HCT116 (cell line): Measurements from ENCODE around the gene PTPRS. TPM values are rescaled to one million over a fixed set of nuclear protein-coding genes. Genes with fewer than 3 reads are reported as not detected.

Experiments
- ATAC-seq: fragments of 200-7000 bp; cut with Tn5 transposase; 2 replicates; pipeline ENCODE4 v1.9.1; 2020; ENCODE audit warnings: mild to moderate bottlenecking, moderate library complexity
- BruUV-seq: library from RNA; stranded (reverse); fragments of 400-500 nt; replicated peaks from 2 replicates; lab custom pipeline; 2021; lab: Mats Ljungman, UMichigan
- CTCF ChIA-PET: fragments of 300-600 bp; sonication (Branson Sonifier 250); formaldehyde crosslinking; loops from one replicate; lab custom pipeline; 2021; ENCODE audit warnings: antibody characterized with exemption; lab: Charles Lee
- POLR2A ChIA-PET: fragments of 300-600, 350-600 bp; sonication (Branson Sonifier 250); formaldehyde crosslinking; loops from one replicate; lab custom pipeline; 2021; ENCODE audit warnings: antibody characterized with exemption; lab: Charles Lee
- RAD21 ChIA-PET, 2 experiments: fragments of 300-600 bp; sonication (Branson Sonifier 250); formaldehyde crosslinking; loops; one replicate each; lab custom pipeline; 2023; ENCODE audit warnings: low total read pairs in 2 of 2; ENCODE audit not compliant: uncharacterized antibody in 2 of 2, unreplicated experiment in 2 of 2, low non-redundant PET in 1 of 2; lab: Charles Lee
- DNase-seq: peaks from one replicate; pipeline ENCODE4 v3.0.0-alpha.2; 2010; ENCODE audit warnings: low read depth, low spot score
- H2AFZ ChIP-seq: fragments of 200-600 bp; shearing (Covaris generic), sonication (generic); 2 replicates; pipeline ENCODE4 v1.6.1; 2017; ENCODE audit warnings: low read depth, mixed run types, mixed read lengths, antibody characterized with exemption, low read length; ENCODE audit not compliant: poor library complexity, severe bottlenecking
- H3K27ac ChIP-seq: 2 replicates; pipeline ENCODE4 v1.5.1; 2012; ENCODE audit warnings: low read depth, low read length
- H3K27me3 ChIP-seq: fragments of 200-600 bp; sonication (generic); 2 replicates; pipeline ENCODE4 v1.6.1; 2016; ENCODE audit warnings: mixed run types, low read length, mixed read lengths; ENCODE audit not compliant: insufficient read depth
- H3K36me3 ChIP-seq, 2 experiments: fragments of 200-500 bp in 1 of 2; fragments of 200-600 bp in 1 of 2; sonication (Bioruptor generic) in 1 of 2; sonication (generic) in 1 of 2; 2 replicates each; pipeline versions ENCODE4 v1.5.1 to v1.6.1; 2014 to 2016; ENCODE audit warnings: low read length in 2 of 2, inconsistent platforms in 1 of 2, mixed read lengths in 1 of 2, mixed run types in 1 of 2; ENCODE audit not compliant: insufficient read depth in 2 of 2, control insufficient read depth in 1 of 2
- H3K4me1 ChIP-seq, 2 experiments: fragments of 200-600 bp in 1 of 2; sonication (generic) in 1 of 2; 2 replicates each; pipeline versions ENCODE4 v1.5.1 to v1.6.1; 2012 to 2017; ENCODE audit warnings: low read length in 2 of 2, inconsistent platforms in 1 of 2, mild to moderate bottlenecking in 1 of 2, mixed read lengths in 1 of 2, mixed run types in 1 of 2, moderate library complexity in 1 of 2; ENCODE audit not compliant: insufficient read depth in 2 of 2, control insufficient read depth in 1 of 2
- H3K4me2 ChIP-seq: fragments of 200-600 bp; sonication (generic); 2 replicates; pipeline ENCODE4 v1.6.1; 2017; ENCODE audit warnings: mixed run types, low read length, mixed read lengths
- H3K4me3 ChIP-seq, 2 experiments: fragments of 200-600 bp in 1 of 2; sonication (generic) in 1 of 2; replicated peaks in 1 of 2; 2 replicates each; pipeline ENCODE4 v1.5.1; 2011 to 2016; ENCODE audit warnings: low read length in 2 of 2, control low read depth in 1 of 2, low read depth in 1 of 2, mild to moderate bottlenecking in 1 of 2, mixed read lengths in 1 of 2, mixed run types in 1 of 2
- H3K79me2 ChIP-seq: fragments of 200-600 bp; sonication (generic); 2 replicates; pipeline ENCODE4 v1.6.1; 2017; ENCODE audit warnings: mild to moderate bottlenecking, mixed run types, low read length, moderate library complexity, mixed read lengths; ENCODE audit not compliant: insufficient read depth
- H3K9ac ChIP-seq: fragments of 200-600 bp; sonication (generic); 2 replicates; pipeline ENCODE4 v1.6.1; 2016; ENCODE audit warnings: low read length, mixed read lengths
- H3K9me2 ChIP-seq: fragments of 200-600 bp; sonication (generic), shearing (Covaris generic); 2 replicates; pipeline ENCODE4 v1.6.1; 2017; ENCODE audit warnings: mixed run types, mild to moderate bottlenecking, moderate library complexity; ENCODE audit not compliant: insufficient read depth
- H3K9me3 ChIP-seq, 2 experiments: fragments of 200-500 bp in 1 of 2; fragments of 200-600 bp in 1 of 2; sonication (Bioruptor generic) in 1 of 2; sonication (generic) in 1 of 2; 2 replicates each; pipeline ENCODE4 v1.6.1; 2014 to 2017; ENCODE audit warnings: low read length in 2 of 2, mixed read lengths in 2 of 2, inconsistent platforms in 1 of 2, low read depth in 1 of 2, mild to moderate bottlenecking in 1 of 2, mixed run types in 1 of 2, moderate library complexity in 1 of 2; ENCODE audit not compliant: control insufficient read depth in 1 of 2, insufficient read depth in 1 of 2
- H4K20me1 ChIP-seq: fragments of 200-600 bp; sonication (generic), shearing (Covaris generic); 2 replicates; pipeline ENCODE4 v1.6.1; 2017; ENCODE audit warnings: mixed run types, mild to moderate bottlenecking, moderate library complexity; ENCODE audit not compliant: insufficient read depth
- CEBPB ChIP-seq: IDR thresholded peaks from 2 replicates; pipeline ENCODE4 v1.6.1; 2012; ENCODE audit warnings: low read depth
- EGR1 ChIP-seq: IDR thresholded peaks from 2 replicates; pipeline ENCODE4 v1.6.1; 2012; ENCODE audit warnings: low read depth
- ELF1 ChIP-seq: IDR thresholded peaks from 2 replicates; pipeline ENCODE4 v1.6.1; 2012; ENCODE audit warnings: low read depth, borderline replicate concordance
- FOSL1 ChIP-seq: IDR thresholded peaks from 2 replicates; pipeline ENCODE4 v1.6.1; 2012; ENCODE audit warnings: low read depth
- JUND ChIP-seq: IDR thresholded peaks from 2 replicates; pipeline ENCODE4 v1.6.1; 2012
- POLR2AphosphoS5 ChIP-seq: IDR thresholded peaks from 2 replicates; pipeline ENCODE4 v1.6.1; 2011; ENCODE audit warnings: mild to moderate bottlenecking, low read depth, low read length, moderate library complexity
- SIN3A ChIP-seq: IDR thresholded peaks from 2 replicates; pipeline ENCODE4 v1.6.1; 2012; ENCODE audit warnings: low read depth
- SRF ChIP-seq: IDR thresholded peaks from 2 replicates; pipeline ENCODE4 v1.6.1; 2012; ENCODE audit warnings: low read depth
- TCF7L2 ChIP-seq: IDR thresholded peaks from 2 replicates; pipeline ENCODE4 v1.7.0; 2011; ENCODE audit warnings: borderline replicate concordance, inconsistent platforms; ENCODE audit not compliant: insufficient read depth, insufficient read length; ENCODE audit errors: extremely low read depth
- ZFX ChIP-seq: fragments of 450-650 bp; IDR thresholded peaks from 2 replicates; pipeline ENCODE4 v1.6.1; 2017
- ZNF274 ChIP-seq: fragments of 200-500 bp; sonication (Bioruptor generic); IDR thresholded peaks from 2 replicates; pipeline ENCODE4 v1.6.1; 2014; ENCODE audit warnings: mild to moderate bottlenecking, low read depth, low read length, inconsistent platforms
- intact Hi-C: fragments of 100-400 bp; cut with micrococcal nuclease; formaldehyde crosslinking; loops from 2 replicates; pipeline ENCODE4 v1.10.0; 2022
- total RNA-seq: library from RNA; stranded (reverse); gene quantifications from one replicate; pipeline ENCODE4 v1.2.1, GENCODE V29; 2021; ENCODE audit not compliant: unreplicated experiment
- TF ChIP-seq, protein P1 (sequence below): IDR thresholded peaks from 2 replicates; pipeline ENCODE4 v1.6.1; 2012

Gene PTPRS
- total RNA-seq, 1 experiment from 2014 or later = 123 TPM

DNA sequence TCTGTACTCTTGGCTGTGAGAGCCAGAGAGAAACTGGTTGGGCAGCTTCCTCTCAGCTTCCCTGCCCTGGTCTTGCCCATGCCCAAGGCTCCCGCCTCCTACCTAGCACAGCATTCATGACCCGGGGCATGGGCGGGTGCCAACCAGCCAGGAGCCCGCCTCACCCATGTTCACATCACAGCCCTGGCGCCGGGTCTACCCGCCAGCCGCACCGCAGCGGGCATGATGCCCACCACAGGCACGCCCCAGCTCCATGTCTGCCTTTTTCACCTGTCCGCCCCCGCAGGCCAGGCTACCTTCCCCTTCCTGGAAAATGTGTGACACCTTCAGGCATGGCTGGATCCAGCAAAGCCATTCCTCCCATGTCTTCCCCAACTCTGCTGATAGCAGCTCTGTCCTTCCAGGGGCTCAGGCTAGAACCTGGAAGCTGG is 42.1 kb downstream of the PTPRS start:
- Histone ChIP-seq H3K9me3 (no peaks in the 10 kb centered on the region), H4K20me1 (no peaks in the 10 kb centered on the region), H3K27me3 (no peaks in the 10 kb centered on the region), H3K9ac (no peak overlapping the region), H3K4me3 (no peak overlapping the region), H3K9me2 (no peaks in the 10 kb centered on the region), H3K27ac (no peak overlapping the region), H3K4me1 (peaks cover 4 to 12% of the 10 kb centered on the region in 2 experiments; a peak in 3 of 4 replicates), H2AFZ (no peak overlapping the region), H3K36me3 (no peaks in the 10 kb centered on the region), H3K4me2 (no peak overlapping the region), H3K79me2 (no peaks in the 10 kb centered on the region)
- CTCF ChIA-PET = no interaction called here
- POLR2A ChIA-PET = no interaction called here
- intact Hi-C loops = no loop called here
- ATAC-seq = no peak
- peak; percentile 31; the same call in 1 of the 2 replicates for TF ChIP-seq EGR1
- TF ChIP-seq ZNF274 = no peak
- DNase-seq = no peak
- RAD21 ChIA-PET = no interaction called here
- BruUV-seq = no TSS peak

DNA sequence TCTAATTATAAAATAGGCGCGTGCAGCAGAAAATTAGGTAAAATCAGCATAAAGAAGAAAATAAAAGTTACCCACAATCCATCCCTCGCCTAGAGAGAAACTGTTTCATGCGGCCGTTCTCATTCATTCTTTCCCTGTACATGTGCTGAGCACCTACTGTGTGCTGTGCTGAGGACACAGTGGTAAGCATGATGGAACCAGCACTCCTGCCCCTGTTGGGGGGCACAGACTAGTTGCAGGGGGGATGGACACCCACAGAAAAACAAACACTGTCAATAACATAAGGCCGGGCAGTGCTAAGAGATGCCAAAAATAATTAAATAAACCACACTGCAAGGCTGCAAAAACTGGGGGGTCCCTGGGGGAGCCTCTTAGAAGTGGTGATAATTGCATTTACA is 43.3 kb downstream of the PTPRS start:
- POLR2A ChIA-PET = no interaction called here
- no peak overlapping the region for H2AFZ ChIP-seq
- no peak overlapping the region for H3K4me3 ChIP-seq
- DNase-seq (no peak), ATAC-seq (no peak)
- no peak overlapping the region for H3K4me2 ChIP-seq
- no peaks in the 10 kb centered on the region for H3K36me3 ChIP-seq
- H3K4me1 ChIP-seq = peaks cover 5 to 17% of the 10 kb centered on the region in 2 experiments; a peak in 3 of 4 replicates
- intact Hi-C loops = no loop called here
- H3K27ac ChIP-seq = no peak overlapping the region
- RAD21 ChIA-PET = no interaction called here
- H4K20me1 ChIP-seq = no peaks in the 10 kb centered on the region
- H3K79me2 ChIP-seq = peaks cover 2% of the 10 kb centered on the region
- no TSS peak for BruUV-seq
- TF ChIP-seq ZFX (no peak), FOSL1 (no peak), JUND (no peak), ELF1 (no peak), SRF (no peak), CEBPB (no peak), SIN3A (no peak), TCF7L2 (no peak), POLR2AphosphoS5 (no peak)
- TF ChIP-seq, protein P1, sequence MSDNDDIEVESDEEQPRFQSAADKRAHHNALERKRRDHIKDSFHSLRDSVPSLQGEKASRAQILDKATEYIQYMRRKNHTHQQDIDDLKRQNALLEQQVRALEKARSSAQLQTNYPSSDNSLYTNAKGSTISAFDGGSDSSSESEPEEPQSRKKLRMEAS = no peak
- no peaks in the 10 kb centered on the region for H3K9me2 ChIP-seq
- H3K9ac ChIP-seq = no peak overlapping the region
- H3K9me3 ChIP-seq = no peaks in the 10 kb centered on the region
- CTCF ChIA-PET = no interaction called here
- no peaks in the 10 kb centered on the region for H3K27me3 ChIP-seq
